CD4-positive, alpha-beta T cell treated with Interferon alpha-2 for 1 hour (primary cell): ENCODE results near the gene INTS13.
"Not testable (repeated sequence)": the region's sequence is repeated elsewhere in the genome, so short reads cannot be mapped to it uniquely, and the experiment has no call there.

ENCODE experiments used
- DNase-seq, 2 donors: peaks; one replicate each; pipeline ENCODE4 v3.0.0-alpha.2; 2020 to 2022

Gene INTS13

DNA sequence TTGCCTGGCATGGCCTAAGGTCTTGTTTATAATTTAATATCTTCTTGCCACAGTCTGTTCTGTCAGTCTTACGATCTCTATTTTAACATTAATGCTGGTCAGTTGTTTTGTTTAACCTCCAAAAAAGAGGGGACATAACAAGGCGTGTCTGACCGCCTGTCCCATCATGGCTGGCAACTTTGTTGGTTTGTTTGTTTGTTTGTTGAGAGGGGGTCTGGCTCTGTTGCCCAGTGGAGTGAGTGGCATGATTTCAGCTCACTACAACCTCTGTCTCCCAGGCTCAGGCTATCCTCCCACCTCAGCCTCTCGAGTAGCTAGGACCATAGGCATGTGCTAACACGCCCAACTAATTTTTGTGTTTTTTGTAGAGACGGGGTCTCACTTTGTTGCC, 68.7 kb downstream of the INTS13 start:
- DNase-seq = no peak

DNA sequence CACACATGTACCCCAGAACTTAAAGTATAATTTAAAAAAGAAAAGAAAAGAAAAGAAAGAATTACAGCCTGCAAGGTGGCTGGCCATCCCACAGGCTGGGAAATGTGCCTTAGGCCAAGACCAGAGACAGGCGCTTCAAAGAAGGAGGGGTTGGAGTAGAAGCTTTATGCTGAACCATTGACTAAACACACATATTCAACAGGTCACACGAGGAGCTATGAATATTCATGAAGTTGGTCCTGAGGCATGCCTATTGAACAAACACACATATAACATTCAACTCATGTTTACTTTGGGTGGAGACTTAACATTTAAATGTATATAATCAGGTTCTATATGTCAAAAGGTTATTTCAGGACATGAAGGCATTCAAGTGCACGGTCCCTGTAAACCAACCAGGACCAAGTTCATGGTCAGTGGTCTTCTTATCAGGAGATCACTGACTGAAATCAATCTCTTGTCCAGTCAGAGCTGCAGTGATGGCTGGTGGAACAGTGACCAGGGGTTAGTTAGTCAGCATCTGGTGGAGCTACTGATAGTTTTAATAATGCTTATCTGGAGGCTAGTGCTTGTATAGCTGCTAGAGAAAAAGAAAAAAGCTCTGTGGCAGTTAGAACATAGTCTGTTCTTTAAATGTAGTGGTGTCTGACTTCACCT, 69.2 kb downstream of the INTS13 start:
- DNase-seq = no peak

DNA sequence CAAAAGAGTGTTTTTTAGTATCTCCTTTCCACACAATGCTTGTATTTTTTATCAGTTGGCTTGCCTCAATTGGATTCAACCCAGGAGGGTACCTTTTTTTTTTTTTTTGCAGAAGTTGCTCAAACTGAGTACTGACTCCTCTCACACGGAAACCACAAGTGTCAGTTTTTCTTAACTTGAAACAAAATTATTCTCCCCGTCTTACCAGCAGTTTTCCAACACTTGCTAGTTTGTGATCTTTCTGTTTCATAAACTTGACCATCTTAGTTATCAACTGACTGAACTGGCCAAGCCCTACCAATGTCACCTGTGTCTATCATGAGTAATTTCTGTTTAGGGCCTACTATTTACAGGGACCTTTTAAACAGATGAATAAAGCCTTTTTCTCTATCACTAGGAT, 70.7 kb downstream of the INTS13 start:
- DNase-seq = no peak

DNA sequence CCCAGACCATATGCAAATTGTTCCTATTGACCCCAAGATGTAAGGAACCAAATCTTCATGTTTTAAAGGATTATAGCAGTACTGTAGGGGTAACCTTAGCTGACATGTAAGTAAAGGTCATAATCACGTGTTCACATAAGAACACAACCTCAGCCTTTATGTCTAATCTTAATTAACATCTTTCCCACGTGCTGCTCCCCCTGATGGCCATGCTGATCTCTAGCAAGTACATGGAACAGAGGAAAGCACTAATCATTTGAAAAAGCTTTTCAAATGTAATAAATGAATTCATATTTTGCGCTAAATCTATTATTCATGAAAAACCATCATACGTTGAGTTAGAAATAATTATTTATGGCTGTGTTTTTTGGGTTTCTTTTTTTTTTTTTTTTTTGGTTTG, 74.3 kb downstream of the INTS13 start:
- DNase-seq = no peak

DNA sequence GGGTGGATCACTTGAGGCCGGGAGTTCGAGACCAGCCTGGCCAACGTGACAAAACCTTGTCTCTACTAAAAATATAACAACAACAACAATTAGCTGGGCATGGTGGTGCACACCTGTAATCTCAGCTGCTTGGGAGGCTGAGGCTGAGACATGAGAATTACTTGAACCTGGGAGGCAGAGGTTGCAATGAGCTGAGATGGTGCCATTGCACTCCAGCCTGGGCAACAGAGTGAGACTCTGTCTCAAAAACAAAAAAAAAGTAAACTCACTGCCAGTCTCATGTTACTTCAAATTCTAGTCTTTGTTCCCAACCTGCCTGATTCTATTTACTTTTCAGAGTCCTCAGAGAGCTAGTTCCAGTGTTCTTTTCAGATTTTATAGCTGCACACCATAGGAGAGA, 75.0 kb downstream of the INTS13 start:
- not testable (repeated sequence) for DNase-seq

DNA sequence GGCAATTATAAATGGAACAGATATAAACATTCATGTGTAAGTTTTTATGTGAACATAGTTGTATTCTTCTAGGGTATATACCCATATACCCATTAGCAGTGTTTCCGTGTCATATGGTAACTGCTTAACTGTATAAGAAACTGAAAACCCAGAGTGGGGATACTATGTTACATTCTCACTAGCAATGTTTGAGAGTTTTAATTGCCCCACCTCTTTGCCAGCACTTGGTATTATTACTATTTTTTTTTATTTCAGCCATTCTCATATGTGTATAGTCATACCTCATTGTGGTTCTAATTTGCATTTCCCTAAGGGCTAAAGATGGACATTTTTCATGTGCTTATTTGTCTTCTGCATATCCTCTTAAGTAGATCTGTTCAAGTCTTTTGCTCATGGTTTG, 76.1 kb downstream of the INTS13 start:
- no peak for DNase-seq

DNA sequence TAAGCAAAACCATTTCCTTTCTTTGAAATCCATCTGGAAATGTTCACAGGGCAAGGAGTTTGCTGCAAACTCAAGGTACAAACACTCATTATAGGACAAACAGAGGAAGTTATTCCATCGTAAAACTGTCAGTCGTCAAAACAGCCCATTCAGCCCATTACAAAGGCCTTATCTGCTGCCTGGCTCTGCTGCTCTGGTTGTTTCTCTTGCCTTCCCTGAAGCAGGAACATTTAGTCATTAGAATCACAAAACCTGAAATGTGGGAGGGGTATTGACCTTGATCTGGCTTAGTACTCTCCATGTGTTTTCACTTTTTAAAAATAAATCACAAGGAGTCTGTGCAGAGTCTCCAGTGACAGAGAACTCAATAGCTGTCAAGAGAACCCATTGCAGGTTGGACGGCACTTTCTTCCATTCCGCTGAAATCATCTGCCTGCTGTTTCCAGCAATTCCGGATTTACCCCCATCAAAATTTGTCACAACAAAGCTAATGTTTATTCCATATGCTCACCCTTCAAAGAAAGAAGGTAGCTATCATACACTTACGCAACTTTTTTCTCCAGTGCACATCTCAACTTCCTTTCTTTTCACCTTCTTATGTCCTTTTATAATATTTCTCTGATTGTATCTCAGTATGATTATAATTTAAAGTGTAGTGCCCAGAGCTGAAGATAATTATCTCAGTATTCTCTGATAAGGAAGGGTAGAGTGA, 80.2 kb downstream of the INTS13 start:
- DNase-seq = no peak

DNA sequence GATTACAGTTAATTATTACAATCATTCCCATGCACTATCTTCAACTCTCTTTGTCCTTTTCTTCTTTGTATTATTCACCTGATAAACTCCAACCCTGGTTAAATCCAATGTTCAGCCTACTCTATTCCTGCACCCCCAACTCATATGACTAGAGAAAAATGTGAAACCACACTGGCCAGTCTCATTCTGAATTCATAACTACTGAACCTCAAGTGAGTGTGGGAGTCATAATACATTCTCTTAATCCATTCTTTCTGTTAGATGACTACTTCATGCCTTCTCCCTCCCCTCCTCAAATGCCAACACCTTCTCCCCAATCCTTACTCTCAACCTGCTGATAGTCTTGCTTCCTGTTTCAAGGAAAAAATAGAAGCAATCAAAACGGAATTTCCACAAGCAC, 82.4 kb downstream of the INTS13 start:
- no peak for DNase-seq
